ENCODE data around the gene RPL36.

DNA sequence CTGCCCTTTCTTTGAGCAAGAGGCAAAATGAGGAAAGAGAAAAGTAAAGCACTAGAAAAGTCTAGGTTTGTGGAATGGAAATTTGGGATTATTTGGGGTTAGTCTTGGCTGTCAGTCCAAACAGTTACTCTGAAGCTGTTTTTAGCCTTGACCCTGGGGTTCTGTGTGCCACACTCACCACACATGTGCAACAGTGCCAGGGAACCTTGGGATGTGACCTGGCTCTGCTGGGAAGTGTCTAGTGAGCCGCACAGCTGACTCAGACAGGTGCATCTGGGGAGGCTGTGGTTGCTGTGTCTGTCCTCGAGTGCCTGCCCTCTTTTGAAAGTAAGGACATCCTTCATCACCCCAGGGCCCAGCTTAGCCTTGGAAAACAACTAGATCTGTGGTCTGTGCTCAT, 25.6 kb upstream of the RPL36 start:
- TF ChIP-seq, protein P1, sequence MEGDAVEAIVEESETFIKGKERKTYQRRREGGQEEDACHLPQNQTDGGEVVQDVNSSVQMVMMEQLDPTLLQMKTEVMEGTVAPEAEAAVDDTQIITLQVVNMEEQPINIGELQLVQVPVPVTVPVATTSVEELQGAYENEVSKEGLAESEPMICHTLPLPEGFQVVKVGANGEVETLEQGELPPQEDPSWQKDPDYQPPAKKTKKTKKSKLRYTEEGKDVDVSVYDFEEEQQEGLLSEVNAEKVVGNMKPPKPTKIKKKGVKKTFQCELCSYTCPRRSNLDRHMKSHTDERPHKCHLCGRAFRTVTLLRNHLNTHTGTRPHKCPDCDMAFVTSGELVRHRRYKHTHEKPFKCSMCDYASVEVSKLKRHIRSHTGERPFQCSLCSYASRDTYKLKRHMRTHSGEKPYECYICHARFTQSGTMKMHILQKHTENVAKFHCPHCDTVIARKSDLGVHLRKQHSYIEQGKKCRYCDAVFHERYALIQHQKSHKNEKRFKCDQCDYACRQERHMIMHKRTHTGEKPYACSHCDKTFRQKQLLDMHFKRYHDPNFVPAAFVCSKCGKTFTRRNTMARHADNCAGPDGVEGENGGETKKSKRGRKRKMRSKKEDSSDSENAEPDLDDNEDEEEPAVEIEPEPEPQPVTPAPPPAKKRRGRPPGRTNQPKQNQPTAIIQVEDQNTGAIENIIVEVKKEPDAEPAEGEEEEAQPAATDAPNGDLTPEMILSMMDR (IDR thresholded peaks at IDR 0.05), result no peak
- TF ChIP-seq POLR2AphosphoS5 (IDR thresholded peaks at IDR 0.05), result no peak
- TF ChIP-seq POLR2A (IDR thresholded peaks at IDR 0.05; ENCODE audit: low read depth), result no peak
